Left hindlimb (tissue), 1 donor: ENCODE results near the gene TMEM82.
A peak's percentile ranks its signal among the peaks of the same experiment; 100 is the strongest.

ENCODE experiments used
- DNase-seq: peaks from one replicate; pipeline ENCODE4 v3.0.0-alpha.2; 2018

TMEM82 gene

DNA sequence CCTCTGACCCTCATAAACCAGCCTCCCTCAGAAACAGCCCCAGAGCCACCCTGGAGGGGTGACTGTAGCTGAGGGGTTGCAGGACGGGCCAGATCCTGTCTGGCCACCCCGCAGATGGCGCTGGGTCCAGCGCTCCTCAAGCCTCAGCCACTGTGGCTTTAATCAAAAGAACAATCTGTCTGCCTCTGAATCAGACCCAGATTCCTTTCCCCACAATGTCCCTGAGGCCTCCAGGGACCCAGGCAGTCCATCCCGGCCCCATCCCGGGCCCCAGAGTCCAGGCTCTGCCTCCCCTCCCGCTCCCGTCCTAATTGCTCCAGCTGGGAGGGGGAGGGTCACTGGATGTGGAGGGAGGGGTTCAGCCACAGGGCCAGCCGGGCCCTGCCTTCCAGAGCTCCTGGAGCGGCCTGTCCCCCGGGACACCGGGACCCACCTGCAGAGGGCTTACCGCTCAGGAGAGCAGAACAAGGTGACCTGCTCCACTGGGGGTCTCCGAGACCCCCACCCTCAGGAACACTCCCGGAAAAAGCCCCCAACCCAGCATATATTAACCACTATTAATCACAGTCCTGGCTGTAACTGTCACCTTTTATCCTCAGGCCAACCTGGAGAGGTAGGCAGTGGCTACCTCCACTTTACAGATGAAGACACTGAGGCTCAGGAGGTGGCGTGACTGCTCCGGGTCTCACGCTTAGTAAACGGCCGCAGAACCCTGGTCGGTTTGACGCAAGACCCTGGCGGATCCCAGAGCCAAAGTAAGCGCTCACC, 15.5 kb downstream of the TMEM82 start:
- no peak for DNase-seq

DNA sequence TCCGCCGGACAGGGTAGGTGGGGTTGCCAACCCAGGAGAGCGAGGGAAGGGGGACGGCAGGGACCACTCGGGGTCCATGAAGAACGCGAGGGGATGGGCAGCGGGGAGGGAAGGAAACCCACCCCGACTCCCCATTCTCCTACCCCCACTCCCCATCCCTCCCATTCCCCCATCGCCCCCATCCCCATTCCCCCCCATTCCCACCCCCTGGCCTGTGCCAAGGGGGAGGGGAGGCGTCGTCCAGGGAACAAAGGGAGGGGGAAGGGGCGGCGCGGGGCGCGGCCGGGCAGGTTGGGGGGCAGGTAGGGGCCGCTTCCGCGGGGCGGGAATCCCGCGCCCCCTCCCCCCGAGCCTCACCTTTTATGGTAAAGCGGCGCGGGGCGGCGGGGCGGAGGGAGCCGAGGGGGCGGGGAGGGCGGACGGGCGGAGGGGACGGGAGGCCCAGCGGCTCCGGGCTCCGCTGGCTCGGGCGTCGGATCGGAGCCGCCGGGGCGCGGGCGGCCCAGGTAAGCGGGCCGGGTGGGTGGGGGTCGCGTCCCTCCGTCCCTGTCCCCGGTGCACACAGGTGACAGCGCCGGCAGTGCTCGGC, 16.1 kb downstream of the TMEM82 start, which contains the start of gene FBLIM1:
Gene FBLIM1 (plus strand): TSS at position 453 of the 589 bp plus-strand sequence. CDS start 6,189 bp downstream, outside the sequence.
- DNase-seq, result no peak

- no peak for DNase-seq
These were observed 16.8 kb downstream of the TMEM82 start for GRCh38 chr1:15758953-15759661.

- DNase-seq, result peak; percentile 70
These were observed 18.4 kb downstream of the TMEM82 start for GRCh38 chr1:15760520-15761211.

GRCh38 chr1:15761366-15762128, 19.2 kb downstream of the TMEM82 start:
- no peak for DNase-seq

DNA sequence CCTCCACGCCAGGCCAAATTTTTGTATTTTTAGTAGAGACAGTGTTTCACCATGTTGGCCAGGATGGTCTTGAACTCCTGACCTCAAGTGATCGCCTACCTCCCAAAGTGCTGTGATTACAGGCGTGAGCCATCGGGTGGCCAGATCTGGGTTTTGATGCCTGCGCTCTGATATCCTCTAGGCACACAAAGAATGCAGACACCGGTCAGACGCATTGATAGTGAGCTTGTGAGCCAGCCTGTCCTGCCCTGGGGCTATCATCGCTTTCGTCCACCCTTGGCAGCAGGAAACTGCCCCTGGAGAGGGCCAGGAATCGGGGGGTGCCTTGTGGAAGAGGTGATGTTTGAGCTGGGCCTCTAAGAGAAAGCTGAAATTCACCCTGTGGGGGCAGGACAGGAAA, 20.2 kb downstream of the TMEM82 start:
- DNase-seq, result no peak

DNA sequence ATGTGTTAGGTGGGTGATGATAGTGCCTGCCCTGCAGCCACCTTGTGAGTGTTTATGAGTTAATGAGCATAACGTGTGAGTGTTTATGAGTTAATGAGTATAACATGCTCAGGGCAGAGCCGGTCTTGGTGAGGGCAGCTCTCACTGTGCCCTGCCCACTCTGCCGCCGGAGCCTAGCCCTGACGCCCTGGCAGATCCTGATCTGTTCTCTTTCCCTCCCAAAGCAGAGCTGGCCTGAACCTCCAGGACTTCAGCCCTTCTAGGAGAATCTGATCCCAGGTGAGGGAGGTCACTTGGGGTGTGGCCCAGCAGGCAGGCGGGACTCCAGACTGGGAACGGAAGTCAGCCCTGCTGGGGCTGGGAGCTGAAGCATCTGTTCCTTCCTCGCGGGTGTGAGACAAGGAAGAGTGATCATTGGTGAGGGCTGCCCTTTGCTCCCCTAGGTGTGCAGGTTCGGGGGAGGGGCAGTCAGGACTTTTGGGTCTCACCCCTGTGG, 22.0 kb downstream of the TMEM82 start:
- DNase-seq, result no peak

GRCh38 chr1:15764890-15765289, 22.6 kb downstream of the TMEM82 start:
- no peak for DNase-seq

DNA sequence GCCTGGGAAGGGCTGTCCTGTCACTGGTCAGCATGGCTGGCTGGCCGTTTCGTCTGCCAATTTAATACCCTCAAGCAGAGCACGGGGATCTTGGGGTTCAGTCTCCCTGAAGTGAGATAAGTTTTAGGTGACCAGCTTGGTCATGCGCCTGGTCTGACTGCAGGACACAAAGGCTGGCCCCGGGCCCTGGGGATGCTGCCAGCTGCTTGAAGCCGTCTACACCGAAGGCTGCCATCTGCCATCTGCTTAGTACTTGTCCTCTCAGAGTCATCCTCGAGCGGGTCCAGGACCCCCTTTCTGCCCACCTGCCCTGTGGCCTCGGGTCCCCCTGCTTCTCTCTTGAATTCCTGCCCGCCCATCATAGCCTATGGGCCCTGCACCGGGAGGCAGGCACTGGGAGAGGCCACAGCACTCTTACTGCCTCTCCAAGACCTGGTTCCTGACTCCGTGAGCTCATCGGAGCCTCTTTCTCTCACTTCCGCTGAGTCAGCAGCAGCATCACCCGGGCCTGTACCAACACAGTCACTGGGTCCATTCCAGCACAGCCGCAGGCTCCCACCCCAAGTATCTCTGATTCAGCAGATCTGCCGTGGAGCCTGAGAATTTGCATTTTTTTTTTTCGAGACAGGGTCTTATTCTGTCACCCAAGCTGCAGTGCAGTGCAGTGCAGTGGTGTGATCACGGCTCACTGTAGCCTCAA, 23.3 kb downstream of the TMEM82 start:
- DNase-seq, result no peak

DNA sequence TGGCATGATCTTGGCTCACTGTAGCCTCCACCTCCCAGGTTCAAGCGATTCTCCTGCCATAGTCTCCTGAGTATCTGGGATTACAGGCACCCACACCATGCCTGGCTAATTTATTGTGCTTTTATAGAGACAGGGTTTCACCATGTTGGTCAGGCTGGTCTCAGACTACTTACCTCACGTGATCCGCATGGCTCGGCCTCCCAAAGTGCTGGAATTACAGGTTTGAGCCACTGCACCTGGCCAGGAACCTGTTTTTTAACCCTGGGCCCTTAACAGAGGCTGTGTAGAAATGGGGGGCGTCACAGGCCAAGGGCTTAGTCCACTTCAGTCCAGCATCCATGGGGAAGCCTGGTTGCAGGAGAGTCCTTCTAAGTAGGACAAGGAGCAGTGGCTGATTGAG, 25.6 kb downstream of the TMEM82 start:
- no peak for DNase-seq

DNA sequence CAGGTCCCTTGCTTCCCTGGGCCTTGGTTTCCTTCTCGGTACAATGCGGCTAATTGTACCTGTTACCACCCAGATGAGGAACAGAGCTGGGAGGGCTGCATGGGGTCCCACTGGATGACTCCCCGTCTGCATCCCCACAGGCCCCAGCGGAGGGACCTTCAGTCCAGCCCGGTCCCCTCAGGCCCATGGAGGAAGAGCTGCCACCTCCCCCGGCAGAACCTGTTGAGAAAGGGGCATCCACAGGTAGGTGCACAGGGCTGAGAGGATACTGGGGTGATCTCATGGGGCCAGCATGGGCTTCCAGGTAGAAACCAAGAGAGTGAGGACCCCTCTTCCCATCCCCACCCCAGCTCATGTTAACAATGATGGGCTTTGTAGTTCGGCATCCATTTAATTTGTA, 26.1 kb downstream of the TMEM82 start:
- DNase-seq, result no peak

DNA sequence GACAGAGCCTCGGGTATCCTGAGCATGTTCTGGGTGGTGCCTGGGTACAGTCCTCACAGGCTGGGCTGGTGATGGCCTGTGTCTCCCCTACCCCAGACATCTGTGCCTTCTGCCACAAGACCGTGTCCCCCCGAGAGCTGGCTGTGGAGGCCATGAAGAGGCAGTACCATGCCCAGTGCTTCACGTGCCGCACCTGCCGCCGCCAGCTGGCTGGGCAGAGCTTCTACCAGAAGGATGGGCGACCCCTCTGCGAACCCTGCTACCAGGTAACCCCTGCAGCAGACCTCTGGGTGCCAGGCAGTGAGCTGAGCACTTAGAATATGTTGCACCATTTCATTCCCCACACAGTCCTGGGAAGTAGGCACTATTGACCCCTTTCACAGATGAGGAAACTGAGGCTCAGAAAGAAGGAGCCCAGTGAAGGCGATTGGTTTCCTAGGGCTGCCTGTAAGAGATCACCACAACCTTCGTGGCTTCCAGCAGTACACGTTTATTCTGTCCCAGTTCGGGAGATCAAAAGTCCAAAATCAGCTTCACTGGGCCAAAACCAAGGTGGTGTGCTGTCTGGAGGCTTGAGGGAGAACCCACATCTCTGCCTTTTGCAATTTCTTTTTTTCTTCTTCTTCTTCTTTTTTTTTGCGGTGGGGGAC, 28.1 kb downstream of the TMEM82 start:
- DNase-seq, result no peak

- DNase-seq, result no peak
These were observed 29.7 kb downstream of the TMEM82 start for GRCh38 chr1:15771836-15772515.

- no peak for DNase-seq
These were observed 33.4 kb downstream of the TMEM82 start for GRCh38 chr1:15775706-15776105.

GRCh38 chr1:15777909-15778707, 35.8 kb downstream of the TMEM82 start:
- no peak for DNase-seq

DNA sequence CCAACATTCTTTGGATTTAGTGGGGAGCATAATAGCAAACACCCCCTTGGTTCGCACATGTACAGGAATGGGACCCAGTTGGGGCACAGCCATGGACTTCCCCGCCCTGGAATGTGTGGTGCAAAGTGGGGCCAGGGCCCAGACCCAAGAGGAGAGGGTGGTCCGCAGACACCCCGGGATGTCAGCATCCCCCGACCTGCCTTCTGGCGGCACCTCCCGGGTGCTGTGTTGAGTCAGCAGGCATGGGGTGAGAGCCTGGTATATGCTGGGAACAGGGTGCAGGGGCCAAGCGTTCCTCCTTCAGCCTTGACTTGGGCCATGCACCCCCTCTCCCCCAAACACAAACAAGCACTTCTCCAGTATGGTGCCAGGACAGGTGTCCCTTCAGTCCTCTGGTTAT, 43.4 kb downstream of the TMEM82 start:
- DNase-seq, result no peak

DNA sequence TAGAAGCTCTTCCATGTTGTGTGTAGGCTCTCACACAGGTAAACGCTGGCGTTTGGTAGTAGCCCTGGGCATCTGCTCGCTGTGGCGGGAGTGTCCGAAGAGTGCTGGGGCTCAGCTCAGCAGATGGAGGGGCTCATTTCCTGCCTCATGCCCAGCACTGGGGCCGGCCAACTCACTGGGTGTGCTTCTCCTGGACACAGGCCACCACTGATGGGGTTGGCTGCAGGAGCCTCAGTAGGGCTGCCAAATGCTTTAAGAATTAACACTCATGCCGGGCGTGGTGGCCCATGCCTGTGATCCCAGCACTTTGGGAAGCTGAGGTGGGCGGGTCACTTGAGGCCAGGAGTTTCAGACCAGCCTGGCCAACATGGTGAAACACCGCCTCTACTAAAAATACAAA, 44.3 kb downstream of the TMEM82 start:
- DNase-seq, result no peak

DNA sequence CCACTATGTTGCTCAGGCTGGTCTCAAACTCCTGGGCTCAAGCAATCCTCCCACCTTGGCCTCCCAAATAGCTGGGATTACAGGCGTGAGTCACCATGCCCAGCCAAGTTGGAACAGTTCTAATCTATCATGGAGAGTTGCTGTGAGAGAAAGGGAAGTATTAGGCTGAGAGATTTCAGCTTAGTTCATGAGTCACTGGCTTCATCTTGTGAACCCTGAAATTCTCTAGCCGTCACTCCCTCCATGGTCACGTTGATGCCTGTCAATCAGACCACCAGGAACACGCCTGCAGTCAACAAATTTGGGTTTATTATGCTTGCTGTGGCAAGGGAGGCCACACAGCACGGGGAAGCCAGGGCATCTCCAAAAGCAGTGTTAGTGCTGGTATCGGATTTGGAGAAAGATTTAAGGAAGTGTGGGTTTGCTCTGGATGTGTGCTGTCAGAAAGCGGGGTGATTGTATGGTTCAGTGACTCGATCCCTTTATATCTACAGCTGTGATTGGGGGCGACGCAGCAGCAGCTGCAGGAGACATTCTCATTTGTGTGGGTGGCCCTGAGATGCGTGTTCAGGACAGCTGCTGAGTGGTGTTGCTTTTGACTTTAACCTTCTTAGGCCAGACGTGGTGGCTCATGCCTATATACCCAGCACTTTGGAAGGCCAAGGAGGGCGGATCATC, 46.5 kb downstream of the TMEM82 start:
- DNase-seq, result no peak

DNA sequence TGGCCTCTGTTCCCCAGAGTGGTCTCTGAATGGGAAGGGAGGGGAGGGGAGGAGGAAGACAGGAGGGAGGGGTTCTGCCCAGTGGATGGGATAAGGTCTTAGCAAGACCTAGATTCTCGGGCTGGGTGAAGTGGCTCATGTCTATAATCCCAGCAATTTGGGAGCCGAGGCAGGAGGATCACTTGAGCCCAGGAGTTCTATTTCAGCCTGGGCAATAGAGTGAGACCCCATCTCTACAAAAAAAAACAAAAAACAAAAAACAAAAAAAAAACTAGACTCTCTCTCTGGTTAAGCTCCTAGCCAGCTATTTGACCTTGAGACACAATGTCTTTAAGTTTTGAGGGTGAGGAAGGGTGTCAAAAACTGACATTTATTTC, 53.8 kb downstream of the TMEM82 start:
- DNase-seq, result no peak
